Measurements from ENCODE around the gene HIBADH.

Gene HIBADH

GRCh38 chr7:27665531-27665930, 2.8 kb upstream of the HIBADH start:
- Histone ChIP-seq H3K36me3 (ENCODE audit: insufficient read depth, low read length) (no peaks in the 10 kb centered on the region), H3K9me2 (replicated peaks; ENCODE audit: low read depth, low read length) (no peaks in the 10 kb centered on the region), H3K4me3 (ENCODE audit: low read length, poor library complexity, severe bottlenecking) (no peak overlapping the region), H3F3A (ENCODE audit: low read depth) (no peaks in the 10 kb centered on the region), H2AFZ (ENCODE audit: low read length) (no peak overlapping the region), H3K4me1 (ENCODE audit: insufficient read depth, low read length, poor library complexity, severe bottlenecking) (peaks cover 22% of the 10 kb centered on the region), H3K4me2 (ENCODE audit: low read depth, low read length, poor library complexity, severe bottlenecking) (no peak overlapping the region), H3K27me3 (ENCODE audit: insufficient read depth, low read length, poor library complexity, severe bottlenecking) (no peaks in the 10 kb centered on the region), H4K20me1 (ENCODE audit: insufficient read depth, low read length, poor library complexity, severe bottlenecking) (no peaks in the 10 kb centered on the region), H3K79me2 (ENCODE audit: insufficient read depth, low read length) (peaks cover 21% of the 10 kb centered on the region), H3K9me3 (ENCODE audit: insufficient read depth, low read depth, low read length) (no peaks in the 10 kb centered on the region), H3K9ac (ENCODE audit: low read depth, low read length, poor library complexity, severe bottlenecking) (no peak overlapping the region)
- TF ChIP-seq EZH2phosphoT487 (IDR thresholded peaks at IDR 0.05; ENCODE audit: borderline replicate concordance): no peak
- no peak for TF ChIP-seq CTCF (conservative IDR thresholded peaks at IDR 0.05; ENCODE audit: low read length)

GRCh38 chr7:27663989-27664331, 1.3 kb upstream of the HIBADH start:
- no peaks in the 10 kb centered on the region for H3K36me3 ChIP-seq (ENCODE audit: insufficient read depth, low read length)
- H3K4me1 ChIP-seq (ENCODE audit: insufficient read depth, low read length, poor library complexity, severe bottlenecking): peaks cover 22% of the 10 kb centered on the region
- no peak overlapping the region for H3K4me3 ChIP-seq (ENCODE audit: low read length, poor library complexity, severe bottlenecking)
- H3K9me2 ChIP-seq (replicated peaks; ENCODE audit: low read depth, low read length): no peaks in the 10 kb centered on the region
- H4K20me1 ChIP-seq (ENCODE audit: insufficient read depth, low read length, poor library complexity, severe bottlenecking): no peaks in the 10 kb centered on the region
- H3K27me3 ChIP-seq (ENCODE audit: insufficient read depth, low read length, poor library complexity, severe bottlenecking): no peaks in the 10 kb centered on the region
- no peaks in the 10 kb centered on the region for H3K9me3 ChIP-seq (ENCODE audit: insufficient read depth, low read depth, low read length)
- peak overlapping the region; percentile 11; the same call in 1 of the 2 replicates for H2AFZ ChIP-seq (ENCODE audit: low read length)
- H3K79me2 ChIP-seq (ENCODE audit: insufficient read depth, low read length): peaks cover 34% of the 10 kb centered on the region
- H3K4me2 ChIP-seq (ENCODE audit: low read depth, low read length, poor library complexity, severe bottlenecking): peak overlapping the region; percentile 77
- TF ChIP-seq CTCF (conservative IDR thresholded peaks at IDR 0.05; ENCODE audit: low read length): no peak
- no peak for TF ChIP-seq EZH2phosphoT487 (IDR thresholded peaks at IDR 0.05; ENCODE audit: borderline replicate concordance)
- no peak overlapping the region for H3K9ac ChIP-seq (ENCODE audit: low read depth, low read length, poor library complexity, severe bottlenecking)
- no peaks in the 10 kb centered on the region for H3F3A ChIP-seq (ENCODE audit: low read depth)

GRCh38 chr7:27661811-27662489, 733 bp downstream of the HIBADH start:
- no peaks in the 10 kb centered on the region for H3K27me3 ChIP-seq (ENCODE audit: insufficient read depth, low read length, poor library complexity, severe bottlenecking)
- H3K9me3 ChIP-seq (ENCODE audit: insufficient read depth, low read depth, low read length): no peaks in the 10 kb centered on the region
- no peaks in the 10 kb centered on the region for H4K20me1 ChIP-seq (ENCODE audit: insufficient read depth, low read length, poor library complexity, severe bottlenecking)
- peak overlapping the region; percentile 91 for H3K4me3 ChIP-seq (ENCODE audit: low read length, poor library complexity, severe bottlenecking)
- TF ChIP-seq CTCF (conservative IDR thresholded peaks at IDR 0.05; ENCODE audit: low read length) (peak; percentile 29), EZH2phosphoT487 (IDR thresholded peaks at IDR 0.05; ENCODE audit: borderline replicate concordance) (no peak)
- H2AFZ ChIP-seq (ENCODE audit: low read length): peak overlapping the region; percentile 83
- no peaks in the 10 kb centered on the region for H3F3A ChIP-seq (ENCODE audit: low read depth)
- no peaks in the 10 kb centered on the region for H3K9me2 ChIP-seq (replicated peaks; ENCODE audit: low read depth, low read length)
- peak overlapping the region; percentile 92 for H3K9ac ChIP-seq (ENCODE audit: low read depth, low read length, poor library complexity, severe bottlenecking)
- peaks cover 25% of the 10 kb centered on the region for H3K4me1 ChIP-seq (ENCODE audit: insufficient read depth, low read length, poor library complexity, severe bottlenecking)
- peaks cover 36% of the 10 kb centered on the region for H3K79me2 ChIP-seq (ENCODE audit: insufficient read depth, low read length)
- no peaks in the 10 kb centered on the region for H3K36me3 ChIP-seq (ENCODE audit: insufficient read depth, low read length)
- peak overlapping the region; percentile 90 for H3K4me2 ChIP-seq (ENCODE audit: low read depth, low read length, poor library complexity, severe bottlenecking)

Measured in Loucy (cell line).